IMR-90 (cell line): ENCODE data around the gene SEL1L3. TPM values are rescaled to one million over a fixed set of nuclear protein-coding genes. Genes with fewer than 3 reads are reported as not detected.

Experiments
- ATAC-seq: fragments of 200-7000 bp; cut with Tn5 transposase; 2 replicates; pipeline ENCODE4 v1.9.1; 2020; ENCODE audit warnings: low read depth, mild to moderate bottlenecking, moderate library complexity
- BruUV-seq: library from RNA; stranded (reverse); fragments of 400-500 nt; replicated peaks from 2 replicates; lab custom pipeline; 2021; lab: Mats Ljungman, UMichigan
- CTCF ChIA-PET: fragments of 300-600 bp; formaldehyde crosslinking; extraction: SDS; loops from one replicate; lab custom pipeline; 2021; ENCODE audit warnings: antibody characterized with exemption; lab: Yijun Ruan, JAX
- POLR2A ChIA-PET: fragments of 300-600 bp; sonication (Branson Sonifier 250); formaldehyde crosslinking; loops from one replicate; lab custom pipeline; 2022; ENCODE audit warnings: antibody characterized with exemption; ENCODE audit not compliant: unreplicated experiment; lab: Charles Lee
- DNase-seq: peaks from one replicate; pipeline ENCODE4 v3.0.0; 2013
- H2AFZ ChIP-seq: replicated peaks from 2 replicates; pipeline ENCODE3; 2013; ENCODE audit warnings: low read length, mild to moderate bottlenecking; ENCODE audit not compliant: poor library complexity
- H2AK5ac ChIP-seq: 2 replicates; pipeline ENCODE4 v1.6.1; 2013; ENCODE audit warnings: low read depth, low read length, inconsistent platforms
- H2AK9ac ChIP-seq: replicated peaks from 2 replicates; pipeline ENCODE3; 2013; ENCODE audit warnings: mild to moderate bottlenecking, low read depth, low read length, moderate library complexity; ENCODE audit not compliant: poor library complexity
- H2BK120ac ChIP-seq: 2 replicates; pipeline ENCODE4 v1.6.1; 2013; ENCODE audit warnings: low read depth, low read length, inconsistent platforms
- H2BK15ac ChIP-seq: 3 replicates; pipeline ENCODE4 v1.6.1; 2013; ENCODE audit warnings: low read depth, low read length, inconsistent platforms
- H2BK20ac ChIP-seq: 2 replicates; pipeline ENCODE4 v1.6.1; 2013; ENCODE audit warnings: low read depth, mild to moderate bottlenecking, inconsistent platforms, low read length, moderate library complexity
- H2BK5ac ChIP-seq: 2 replicates; pipeline ENCODE4 v1.6.1; 2013; ENCODE audit warnings: mild to moderate bottlenecking, low read depth, low read length, inconsistent platforms; ENCODE audit not compliant: poor library complexity, severe bottlenecking
- H3K14ac ChIP-seq: replicated peaks from 2 replicates; pipeline ENCODE4 v1.6.1; 2013; ENCODE audit warnings: low read depth, low read length, inconsistent platforms
- H3K18ac ChIP-seq: 2 replicates; pipeline ENCODE4 v1.6.1; 2013; ENCODE audit warnings: low read depth, low read length, control low read depth
- H3K23ac ChIP-seq: 2 replicates; pipeline ENCODE4 v1.6.1; 2013; ENCODE audit warnings: low read depth, low read length, inconsistent platforms
- H3K27ac ChIP-seq: 2 replicates; pipeline ENCODE4 v1.5.1; 2013; ENCODE audit warnings: mild to moderate bottlenecking, control low read depth, low read length; ENCODE audit not compliant: insufficient read depth
- H3K27me3 ChIP-seq: 2 replicates; pipeline ENCODE4 v1.6.1; 2013; ENCODE audit warnings: low read length; ENCODE audit not compliant: control insufficient read depth, insufficient read depth
- H3K36me3 ChIP-seq: 2 replicates; pipeline ENCODE4 v1.6.1; 2013; ENCODE audit warnings: low read length, mixed read lengths; ENCODE audit not compliant: control insufficient read depth, insufficient read depth
- H3K4ac ChIP-seq: 2 replicates; pipeline ENCODE4 v1.6.1; 2013; ENCODE audit warnings: low read depth, low read length, inconsistent platforms
- H3K4me1 ChIP-seq: 2 replicates; pipeline ENCODE4 v1.6.1; 2013; ENCODE audit warnings: low read length, mixed read lengths; ENCODE audit not compliant: control insufficient read depth, insufficient read depth
- H3K4me2 ChIP-seq: 2 replicates; pipeline ENCODE4 v1.6.1; 2013; ENCODE audit warnings: low read depth, mild to moderate bottlenecking, control low read depth, low read length, moderate library complexity
- H3K4me3 ChIP-seq: 2 replicates; pipeline ENCODE4 v1.5.1; 2013; ENCODE audit warnings: low read depth, mild to moderate bottlenecking, control low read depth, low read length, moderate library complexity; ENCODE audit not compliant: insufficient read depth
- H3K56ac ChIP-seq: 2 replicates; pipeline ENCODE4 v1.6.1; 2013; ENCODE audit warnings: low read length, inconsistent platforms; ENCODE audit not compliant: insufficient read depth; ENCODE audit errors: extremely low read depth
- H3K79me1 ChIP-seq, 2 experiments: 2 replicates each; pipeline ENCODE4 v1.6.1; 2013; ENCODE audit warnings: low read length in 2 of 2, inconsistent platforms in 1 of 2, low read depth in 1 of 2
- H3K9ac ChIP-seq: 2 replicates; pipeline ENCODE4 v1.6.1; 2013; ENCODE audit warnings: low read depth, low read length, control low read depth
- H3K9me1 ChIP-seq: 2 replicates; pipeline ENCODE4 v1.6.1; 2013; ENCODE audit warnings: low read length, inconsistent platforms; ENCODE audit not compliant: insufficient read depth
- H3K9me3 ChIP-seq: 2 replicates; pipeline ENCODE4 v1.6.1; 2013; ENCODE audit warnings: low read length; ENCODE audit not compliant: control insufficient read depth, insufficient read depth
- H4K20me1 ChIP-seq: 2 replicates; pipeline ENCODE4 v1.6.1; 2013; ENCODE audit warnings: low read length, inconsistent platforms; ENCODE audit not compliant: insufficient read depth
- H4K5ac ChIP-seq: 2 replicates; pipeline ENCODE4 v1.6.1; 2013; ENCODE audit warnings: mild to moderate bottlenecking, low read depth, low read length, control low read depth
- H4K8ac ChIP-seq, 2 experiments: 2 replicates each; pipeline ENCODE4 v1.6.1; 2013; ENCODE audit warnings: low read depth in 2 of 2, low read length in 2 of 2, control low read depth in 1 of 2, inconsistent platforms in 1 of 2
- H4K91ac ChIP-seq: 2 replicates; pipeline ENCODE4 v1.6.1; 2013; ENCODE audit warnings: low read depth, low read length, inconsistent platforms; ENCODE audit not compliant: insufficient read depth
- NFE2L2 ChIP-seq: fragments of 150-350 bp; IDR thresholded peaks from 2 replicates; pipeline ENCODE4 v1.6.1; 2016; ENCODE audit warnings: low read depth, mild to moderate bottlenecking, low read length
- POLR2A ChIP-seq: IDR thresholded peaks from 2 replicates; pipeline ENCODE4 v1.6.1; 2012; ENCODE audit warnings: mild to moderate bottlenecking, low read depth, low read length
- RAD21 ChIP-seq: IDR thresholded peaks from 2 replicates; pipeline ENCODE4 v1.6.1; 2012; ENCODE audit warnings: low read length, improper control_type of control experiment
- RCOR1 ChIP-seq: IDR thresholded peaks from 2 replicates; pipeline ENCODE4 v1.6.1; 2012; ENCODE audit warnings: mild to moderate bottlenecking, low read length, improper control_type of control experiment; ENCODE audit not compliant: insufficient replicate concordance
- RFX5 ChIP-seq: IDR thresholded peaks from 2 replicates; pipeline ENCODE4 v1.8.0; 2012; ENCODE audit warnings: low read depth, mild to moderate bottlenecking, low read length, moderate library complexity
- SMC3 ChIP-seq: fragments of 150-350 bp; IDR thresholded peaks from 2 replicates; pipeline ENCODE4 v1.6.1; 2016; ENCODE audit warnings: low read depth, mild to moderate bottlenecking, antibody characterized with exemption, low read length, moderate library complexity
- WGBS, 2 experiments: methylation state at CpG; one replicate each; pipeline versions ENCODE4 v1.1.5 to v1.1.7; 2013; ENCODE audit warnings: missing lambda C conversion rate in 2 of 2; ENCODE audit not compliant: insufficient read length in 1 of 2; ENCODE audit errors: extremely low coverage in 2 of 2; 5-methylcytosine and 5-hydroxymethylcytosine counted together
- dilution Hi-C: fragments of 300-500 bp; cut with HindIII; formaldehyde crosslinking; loops from one replicate; pipeline ENCODE4 v1.14.3; 2018; ENCODE audit warnings: low sequenced_read_pairs; ENCODE audit not compliant: unreplicated experiment
- in situ Hi-C: fragments of 300-500 bp; cut with MboI; formaldehyde crosslinking; loops from 3 replicates; pipeline ENCODE4 v1.14.3; 2019; ENCODE audit warnings: low sequenced_read_pairs, inconsistent platforms, mixed read lengths
- intact Hi-C: fragments of 100-400 bp; cut with micrococcal nuclease; formaldehyde crosslinking; loops from 2 replicates; pipeline ENCODE4 v1.10.0; 2022
- polyA plus RNA-seq, 3 experiments: library from polyadenylated mRNA; depleted of rRNA; stranded (reverse); fragments of >200 nt; gene quantifications; 2 replicates each; pipeline ENCODE4 v1.2.3, GENCODE V29; 2012; ENCODE audit warnings: low replicate concordance in 1 of 3
- total RNA-seq: library from RNA; depleted of rRNA; stranded (reverse); fragments of >200 nt; gene quantifications from 2 replicates; pipeline ENCODE4 v1.2.3, GENCODE V29; 2012
- TF ChIP-seq, protein P1 (sequence below): fragments of 150-350 bp; IDR thresholded peaks from 2 replicates; pipeline ENCODE4 v1.6.1; 2016; ENCODE audit warnings: low read depth, mild to moderate bottlenecking, low read length, moderate library complexity, borderline replicate concordance
- TF ChIP-seq, protein P2 (sequence below): conservative IDR thresholded peaks from 2 replicates; pipeline ENCODE4 v1.5.1; 2012; ENCODE audit warnings: mild to moderate bottlenecking, low read depth, low read length, improper control_type of control experiment

SEL1L3 gene
- total and polyA plus RNA-seq, 2 of the 4 experiments (the other 2 are of a cell fraction) = 16.4 to 43.7 TPM

DNA sequence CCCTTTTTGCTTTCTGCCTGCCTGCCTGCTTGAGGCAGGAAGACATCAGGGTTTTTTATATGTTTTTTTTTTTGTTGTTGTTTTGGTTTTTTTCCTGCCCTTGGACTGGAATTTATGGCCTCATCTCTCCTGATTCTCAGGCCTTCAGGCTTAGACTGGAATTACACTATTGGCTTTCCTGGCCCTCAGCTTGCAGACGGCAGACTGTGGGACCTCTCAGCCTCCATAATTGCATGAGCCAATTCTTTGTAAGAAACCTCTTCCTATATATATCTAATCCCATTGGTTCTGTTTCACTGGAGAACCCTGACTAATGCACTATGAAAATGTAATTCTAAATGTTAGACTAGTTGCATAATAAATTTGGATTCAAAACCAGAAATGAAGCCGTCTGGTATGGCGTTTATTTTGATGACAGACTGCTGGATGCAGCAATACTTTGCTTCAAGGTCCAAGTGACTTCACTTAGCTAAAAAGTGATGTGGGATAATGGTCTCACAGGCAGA is 59.0 kb downstream of the SEL1L3 start:
- 67% methylated on average over 2 of the region's 3 CpGs; no CpG with 5 or more reads in 1 of the 2 experiments for WGBS, 2 experiments
- Histone ChIP-seq H4K91ac (no peak overlapping the region), H3K9ac (no peak overlapping the region), H3K36me3 (peaks cover 10% of the 10 kb centered on the region), H3K27ac (no peak overlapping the region), H3K14ac (no peak overlapping the region), H3K9me3 (no peaks in the 10 kb centered on the region), H3K18ac (no peak overlapping the region), H4K20me1 (no peaks in the 10 kb centered on the region), H3K4me1 (peaks cover 2% of the 10 kb centered on the region), H2AK5ac (no peak overlapping the region), H2AFZ (no peak overlapping the region), H3K9me1 (0 out of 2 replicates have a peak, but pooled peaks cover 3% of the 10 kb centered on the region), H3K4me2 (no peak overlapping the region), H4K8ac (no peak overlapping the region), H4K5ac (no peak overlapping the region), H3K23ac (no peak overlapping the region), H2AK9ac (no peak overlapping the region), H3K27me3 (no peaks in the 10 kb centered on the region), H3K56ac (no peak overlapping the region), H3K4me3 (no peak overlapping the region), H2BK120ac (no peak overlapping the region), H2BK15ac (no peak overlapping the region), H2BK5ac (no peak overlapping the region), H3K79me1 (no peaks in the 10 kb centered on the region), H2BK20ac (no peak overlapping the region), H3K4ac (no peak overlapping the region)
- TF ChIP-seq, protein P1, sequence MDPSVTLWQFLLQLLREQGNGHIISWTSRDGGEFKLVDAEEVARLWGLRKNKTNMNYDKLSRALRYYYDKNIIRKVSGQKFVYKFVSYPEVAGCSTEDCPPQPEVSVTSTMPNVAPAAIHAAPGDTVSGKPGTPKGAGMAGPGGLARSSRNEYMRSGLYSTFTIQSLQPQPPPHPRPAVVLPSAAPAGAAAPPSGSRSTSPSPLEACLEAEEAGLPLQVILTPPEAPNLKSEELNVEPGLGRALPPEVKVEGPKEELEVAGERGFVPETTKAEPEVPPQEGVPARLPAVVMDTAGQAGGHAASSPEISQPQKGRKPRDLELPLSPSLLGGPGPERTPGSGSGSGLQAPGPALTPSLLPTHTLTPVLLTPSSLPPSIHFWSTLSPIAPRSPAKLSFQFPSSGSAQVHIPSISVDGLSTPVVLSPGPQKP = no peak
- no peak for TF ChIP-seq RFX5
- no peak for TF ChIP-seq POLR2A
- no peak for TF ChIP-seq RAD21
- no peak for TF ChIP-seq RCOR1
- no peak for TF ChIP-seq SMC3
- TF ChIP-seq, protein P2, sequence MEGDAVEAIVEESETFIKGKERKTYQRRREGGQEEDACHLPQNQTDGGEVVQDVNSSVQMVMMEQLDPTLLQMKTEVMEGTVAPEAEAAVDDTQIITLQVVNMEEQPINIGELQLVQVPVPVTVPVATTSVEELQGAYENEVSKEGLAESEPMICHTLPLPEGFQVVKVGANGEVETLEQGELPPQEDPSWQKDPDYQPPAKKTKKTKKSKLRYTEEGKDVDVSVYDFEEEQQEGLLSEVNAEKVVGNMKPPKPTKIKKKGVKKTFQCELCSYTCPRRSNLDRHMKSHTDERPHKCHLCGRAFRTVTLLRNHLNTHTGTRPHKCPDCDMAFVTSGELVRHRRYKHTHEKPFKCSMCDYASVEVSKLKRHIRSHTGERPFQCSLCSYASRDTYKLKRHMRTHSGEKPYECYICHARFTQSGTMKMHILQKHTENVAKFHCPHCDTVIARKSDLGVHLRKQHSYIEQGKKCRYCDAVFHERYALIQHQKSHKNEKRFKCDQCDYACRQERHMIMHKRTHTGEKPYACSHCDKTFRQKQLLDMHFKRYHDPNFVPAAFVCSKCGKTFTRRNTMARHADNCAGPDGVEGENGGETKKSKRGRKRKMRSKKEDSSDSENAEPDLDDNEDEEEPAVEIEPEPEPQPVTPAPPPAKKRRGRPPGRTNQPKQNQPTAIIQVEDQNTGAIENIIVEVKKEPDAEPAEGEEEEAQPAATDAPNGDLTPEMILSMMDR = no peak
- no peak for TF ChIP-seq NFE2L2
- ChIA-PET CTCF (no interaction called here), POLR2A (no interaction called here)
- BruUV-seq = no TSS peak
- in situ Hi-C loops (no loop called here), dilution Hi-C loops (no loop called here), intact Hi-C loops (no loop called here)
- ATAC-seq (no peak), DNase-seq (no peak)
